ENCODE data around the gene ITPRID2. TPM values are rescaled to one million over a fixed set of nuclear protein-coding genes. Genes with fewer than 3 reads are reported as not detected.

Gene ITPRID2
- polyA plus RNA-seq, 4 donors = 142 to 182 (median 170) TPM

DNA sequence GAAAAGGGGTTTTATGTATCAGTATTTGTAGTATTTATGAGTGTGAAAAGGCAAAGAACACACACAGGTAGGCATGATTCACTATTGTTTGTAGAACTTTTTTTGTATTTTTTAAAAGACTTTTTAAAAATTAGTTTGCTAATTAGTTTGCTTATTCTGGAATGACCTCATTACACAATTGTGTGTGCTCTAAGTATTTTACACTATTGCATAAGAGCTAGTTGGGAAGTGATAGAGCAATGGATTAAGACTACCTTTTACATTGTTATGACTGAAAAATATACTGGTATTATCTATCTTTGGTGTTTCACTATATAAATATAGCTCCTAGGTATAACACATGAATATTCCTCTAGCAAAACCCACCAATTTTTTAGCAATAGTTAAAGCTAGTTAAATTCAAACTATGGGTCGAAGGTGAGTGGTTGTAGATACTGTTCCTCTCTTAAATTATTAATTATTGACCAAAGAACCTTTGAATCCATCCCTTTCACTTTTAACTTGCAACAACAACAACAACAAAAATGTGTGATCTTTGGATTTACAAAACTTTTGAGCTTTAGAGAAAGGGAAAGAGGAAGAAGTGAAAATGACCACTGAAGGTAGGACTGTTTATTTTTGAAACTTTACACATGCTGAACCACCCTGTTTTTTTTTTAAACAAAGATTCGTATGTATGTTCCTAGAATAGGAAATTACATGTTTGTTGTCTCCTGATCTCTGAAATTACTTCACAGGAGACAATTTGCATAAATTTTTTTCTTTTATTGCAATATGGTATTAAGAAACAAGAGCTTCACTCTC is 18.7 kb downstream of the ITPRID2 start:
- no peak for DNase-seq (ENCODE audit: low read depth in 4 of 4, low spot score in 2 of 4)

DNA sequence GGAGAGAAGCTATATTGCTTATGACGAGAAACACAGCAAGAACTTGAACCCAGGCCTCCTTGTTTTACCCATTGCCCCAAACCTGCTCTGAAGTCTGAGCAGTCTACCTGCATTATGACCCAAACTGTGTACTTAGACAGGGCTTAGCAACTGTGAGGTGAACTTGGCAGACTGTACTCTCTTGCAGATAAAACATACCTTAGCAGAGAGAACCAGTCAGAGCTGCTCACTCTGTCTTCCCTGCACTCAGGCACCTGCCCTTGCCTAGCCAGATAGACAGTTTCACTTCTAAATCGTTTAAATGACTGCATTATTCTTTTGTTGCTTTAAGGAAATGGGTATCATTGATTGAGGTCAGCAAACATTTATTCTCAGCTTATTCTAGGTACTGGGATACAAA is 20.3 kb downstream of the ITPRID2 start:
- no peak for DNase-seq (ENCODE audit: low read depth in 4 of 4, low spot score in 2 of 4)

GRCh38 chr2:181915102-181915501 is 23.6 kb downstream of the ITPRID2 start:
- no peak for DNase-seq (ENCODE audit: low read depth in 4 of 4, low spot score in 2 of 4)

DNA sequence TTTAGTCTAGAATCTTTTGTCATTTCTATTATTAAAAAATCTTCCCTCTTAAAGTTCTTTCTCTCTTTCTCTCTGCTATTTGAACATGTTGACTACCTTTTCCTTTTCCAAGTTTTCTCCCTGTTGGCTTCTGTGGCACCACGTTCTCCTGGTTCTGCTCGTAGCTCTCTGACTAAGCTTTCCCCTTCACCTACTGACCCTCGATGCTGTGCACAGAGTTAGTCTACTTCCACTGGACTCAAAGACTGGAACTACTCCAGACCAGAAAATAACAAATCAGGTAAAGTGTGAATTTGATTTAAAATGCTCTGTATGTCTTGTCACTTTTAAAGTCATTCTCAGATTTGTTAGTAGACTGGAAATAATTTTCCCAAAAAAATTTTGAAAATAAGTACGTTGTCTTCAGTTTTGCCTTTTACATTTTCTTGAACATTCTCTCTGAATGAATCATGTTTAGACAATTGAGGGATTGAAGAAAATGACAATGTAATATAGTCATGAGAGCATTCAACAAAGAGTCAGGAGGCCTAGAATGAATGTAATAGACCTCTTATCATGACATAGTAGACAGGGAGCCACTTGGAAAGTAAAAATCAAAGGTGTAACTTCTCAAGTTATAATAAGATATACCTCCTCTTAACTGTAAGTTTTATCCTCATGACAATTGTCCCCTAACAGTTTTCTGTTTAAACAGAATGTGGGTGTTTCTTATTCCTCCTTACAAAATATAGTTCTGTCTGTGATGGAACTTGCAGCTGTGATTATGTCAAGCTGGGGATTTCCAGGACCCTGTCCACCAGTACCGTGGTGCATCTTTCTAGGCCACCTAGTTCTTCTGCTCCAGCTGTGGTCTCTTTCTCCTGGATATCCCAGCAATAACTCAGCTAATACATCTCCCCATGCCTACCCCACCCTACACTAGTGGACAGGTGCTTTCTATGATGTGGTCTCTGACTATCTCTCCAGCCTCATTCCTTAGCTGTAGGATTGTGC is 25.5 kb downstream of the ITPRID2 start:
- DNase-seq (ENCODE audit: low read depth in 4 of 4, low spot score in 2 of 4) = no peak

DNA sequence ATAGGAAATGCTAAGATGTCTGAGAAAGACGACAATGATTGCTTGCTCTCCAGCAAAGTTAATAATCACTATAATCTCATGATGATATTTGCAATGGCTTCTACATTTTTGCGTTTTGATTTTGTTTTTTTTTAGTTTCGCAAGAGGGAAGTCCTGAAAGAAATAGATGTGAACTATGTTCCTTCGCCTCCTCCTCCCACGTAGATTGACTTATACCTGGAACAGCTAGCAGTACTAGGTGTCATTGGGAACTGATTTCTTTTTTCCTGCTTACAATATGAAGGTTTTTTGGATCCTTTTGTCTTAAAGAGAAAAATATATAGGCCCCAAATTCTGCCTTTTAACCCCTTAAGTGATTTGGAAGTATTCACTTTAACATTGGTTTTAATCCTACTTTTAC is 26.7 kb downstream of the ITPRID2 start:
- DNase-seq (ENCODE audit: low read depth in 4 of 4, low spot score in 2 of 4) = no peak

DNA sequence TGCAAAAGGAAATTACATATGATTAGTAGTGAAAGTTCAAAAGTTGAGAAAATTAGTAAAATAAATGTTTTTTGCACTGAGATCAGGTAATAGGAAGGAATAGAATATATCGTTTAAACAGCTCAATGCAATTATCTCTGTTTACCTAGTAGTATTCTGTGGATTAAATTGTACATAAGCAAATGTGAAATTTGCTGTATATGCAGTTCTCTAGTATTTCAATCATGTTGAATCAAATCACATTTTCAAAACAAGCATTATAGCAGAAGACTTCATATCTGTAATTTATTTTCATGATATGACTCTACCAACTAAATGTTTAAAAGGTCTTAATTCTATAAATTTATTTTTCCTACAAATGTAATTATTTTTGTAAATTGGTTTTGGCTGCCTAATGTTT is 31.6 kb downstream of the ITPRID2 start:
- no peak for DNase-seq (ENCODE audit: low read depth in 4 of 4, low spot score in 2 of 4)

DNA sequence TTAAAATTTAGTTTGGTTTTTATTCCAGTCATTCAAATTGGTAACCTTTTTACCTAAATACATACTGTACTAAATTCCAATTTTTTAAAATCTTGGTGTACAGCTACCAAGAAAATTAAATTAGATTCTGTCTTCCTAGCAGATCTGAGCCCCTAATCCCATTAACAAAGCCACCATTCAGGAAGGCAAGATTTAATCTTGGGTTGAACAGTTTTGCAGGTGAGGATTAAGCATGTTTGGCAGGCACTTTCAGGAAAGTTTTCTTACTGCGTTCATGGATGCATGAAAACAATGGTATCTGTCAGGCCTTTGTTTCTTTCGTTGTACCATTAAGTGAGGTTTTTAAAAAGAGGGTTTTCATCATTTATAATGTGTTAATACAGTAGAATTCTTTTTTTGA is 32.8 kb downstream of the ITPRID2 start:
- DNase-seq (ENCODE audit: low read depth in 4 of 4, low spot score in 2 of 4) = no peak

DNA sequence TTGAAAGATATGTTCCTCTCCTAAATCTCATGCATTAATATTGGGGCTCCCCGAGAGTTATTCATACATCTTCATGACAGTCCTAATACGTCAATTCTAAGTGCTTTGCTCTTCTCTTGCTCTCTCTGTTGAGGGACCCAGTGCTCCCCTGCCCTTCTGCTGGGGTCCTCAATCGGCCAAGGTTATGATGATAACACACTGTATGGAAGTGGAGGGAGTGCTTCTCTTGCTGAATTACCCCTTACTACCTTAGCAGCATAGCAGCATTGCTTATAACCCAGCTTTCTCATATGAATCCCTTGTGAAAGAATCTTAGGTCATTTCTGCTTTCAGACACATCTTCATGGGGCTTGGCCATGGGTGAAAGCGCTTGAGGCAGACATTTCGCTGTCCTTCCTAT is 43.2 kb downstream of the ITPRID2 start:
- DNase-seq (ENCODE audit: low read depth in 4 of 4, low spot score in 2 of 4) = no peak

DNA sequence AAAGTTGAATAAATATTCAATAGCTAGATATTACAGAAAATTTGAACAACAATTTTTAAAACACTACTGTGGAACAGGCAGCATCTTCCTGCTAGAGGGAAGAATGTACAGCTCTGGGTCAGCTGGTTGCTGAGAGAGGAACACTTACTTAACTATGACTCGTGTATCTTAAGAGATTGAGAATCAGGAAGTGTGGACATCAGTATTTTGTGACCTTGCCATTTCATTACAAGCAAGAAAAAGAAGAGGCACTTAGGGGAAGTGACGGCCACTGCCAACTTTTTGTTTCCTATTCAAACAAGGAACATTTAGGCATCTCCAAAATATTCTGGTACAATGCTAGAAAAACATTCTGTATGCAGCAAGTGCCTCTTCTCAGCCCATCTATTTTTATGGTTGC is 45.9 kb downstream of the ITPRID2 start:
- DNase-seq (ENCODE audit: low read depth in 4 of 4, low spot score in 2 of 4) = no peak

GRCh38 chr2:181943411-181944124 is 52.0 kb downstream of the ITPRID2 start:
- DNase-seq (ENCODE audit: low read depth in 4 of 4, low spot score in 2 of 4) = no peak

- no peak for DNase-seq (ENCODE audit: low read depth in 4 of 4, low spot score in 2 of 4)
Measured at GRCh38 chr2:181944164-181944913, 52.8 kb downstream of the ITPRID2 start.

GRCh38 chr2:181944914-181945291 is 53.4 kb downstream of the ITPRID2 start:
- DNase-seq (ENCODE audit: low read depth in 4 of 4, low spot score in 2 of 4) = no peak

GRCh38 chr2:181946444-181947127 is 55.1 kb downstream of the ITPRID2 start:
- DNase-seq (ENCODE audit: low read depth in 4 of 4, low spot score in 2 of 4) = no peak

- no peak for DNase-seq (ENCODE audit: low read depth in 4 of 4, low spot score in 2 of 4)
Measured at GRCh38 chr2:181947273-181947672, 55.7 kb downstream of the ITPRID2 start.

DNA sequence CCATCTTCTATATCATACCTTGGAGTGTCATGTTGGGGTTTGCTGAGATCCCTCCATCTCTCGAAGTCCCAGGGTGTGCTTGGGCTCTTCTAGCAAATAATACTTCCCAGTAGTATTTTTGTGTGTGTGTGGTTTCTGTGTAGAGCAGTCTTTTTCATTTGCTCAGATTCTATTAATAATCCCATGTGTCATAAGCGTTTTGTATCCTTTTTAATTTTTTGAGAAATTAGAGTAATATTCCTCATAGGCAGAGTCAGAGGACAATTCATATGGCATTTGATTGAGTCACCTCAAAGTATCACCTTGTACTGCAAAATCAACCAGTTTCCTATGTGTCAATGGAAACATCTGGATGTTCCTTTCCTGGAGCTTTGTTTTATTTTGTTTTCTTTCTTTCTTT is 56.7 kb downstream of the ITPRID2 start:
- no peak for DNase-seq (ENCODE audit: low read depth in 4 of 4, low spot score in 2 of 4)

GRCh38 chr2:181949047-181949446 is 57.5 kb downstream of the ITPRID2 start:
- DNase-seq (ENCODE audit: low read depth in 4 of 4, low spot score in 2 of 4) = no peak

- DNase-seq (ENCODE audit: low read depth in 4 of 4, low spot score in 2 of 4) = no peak
Measured at GRCh38 chr2:181952404-181953226, 61.1 kb downstream of the ITPRID2 start.

- peak; percentile 56 to 77 (median 68) for DNase-seq (ENCODE audit: low read depth in 4 of 4, low spot score in 2 of 4)
Measured at GRCh38 chr2:181953881-181954537, 62.5 kb downstream of the ITPRID2 start.
